Measurements from ENCODE around the gene SLC16A8.

Gene SLC16A8

DNA sequence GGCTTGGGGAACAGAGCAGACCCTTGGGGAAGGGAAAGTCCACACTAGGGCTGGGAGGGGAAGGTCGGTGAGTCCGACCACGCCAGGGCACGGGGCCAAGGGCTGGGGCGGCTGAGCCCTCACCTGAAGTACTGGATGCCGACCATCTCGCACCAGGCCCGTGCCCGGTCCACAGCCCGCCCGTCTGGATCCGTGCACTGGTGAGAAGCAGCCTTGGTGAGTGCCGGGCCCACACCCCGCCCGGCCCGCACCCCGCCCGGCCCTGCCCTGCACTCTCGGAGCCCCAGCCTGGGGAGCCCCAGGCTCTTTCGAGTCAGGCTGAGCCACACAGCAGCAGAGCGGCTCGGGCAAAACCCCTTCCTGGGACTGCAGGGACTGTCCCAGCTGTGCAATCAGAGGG is 28.4 kb upstream of the SLC16A8 start:
- DNase-seq (ENCODE audit: low read depth), result no peak

- DNase-seq (ENCODE audit: low read depth), result no peak
Observed at GRCh38 chr22:38111925-38112355, 28.0 kb upstream of the SLC16A8 start.

DNA sequence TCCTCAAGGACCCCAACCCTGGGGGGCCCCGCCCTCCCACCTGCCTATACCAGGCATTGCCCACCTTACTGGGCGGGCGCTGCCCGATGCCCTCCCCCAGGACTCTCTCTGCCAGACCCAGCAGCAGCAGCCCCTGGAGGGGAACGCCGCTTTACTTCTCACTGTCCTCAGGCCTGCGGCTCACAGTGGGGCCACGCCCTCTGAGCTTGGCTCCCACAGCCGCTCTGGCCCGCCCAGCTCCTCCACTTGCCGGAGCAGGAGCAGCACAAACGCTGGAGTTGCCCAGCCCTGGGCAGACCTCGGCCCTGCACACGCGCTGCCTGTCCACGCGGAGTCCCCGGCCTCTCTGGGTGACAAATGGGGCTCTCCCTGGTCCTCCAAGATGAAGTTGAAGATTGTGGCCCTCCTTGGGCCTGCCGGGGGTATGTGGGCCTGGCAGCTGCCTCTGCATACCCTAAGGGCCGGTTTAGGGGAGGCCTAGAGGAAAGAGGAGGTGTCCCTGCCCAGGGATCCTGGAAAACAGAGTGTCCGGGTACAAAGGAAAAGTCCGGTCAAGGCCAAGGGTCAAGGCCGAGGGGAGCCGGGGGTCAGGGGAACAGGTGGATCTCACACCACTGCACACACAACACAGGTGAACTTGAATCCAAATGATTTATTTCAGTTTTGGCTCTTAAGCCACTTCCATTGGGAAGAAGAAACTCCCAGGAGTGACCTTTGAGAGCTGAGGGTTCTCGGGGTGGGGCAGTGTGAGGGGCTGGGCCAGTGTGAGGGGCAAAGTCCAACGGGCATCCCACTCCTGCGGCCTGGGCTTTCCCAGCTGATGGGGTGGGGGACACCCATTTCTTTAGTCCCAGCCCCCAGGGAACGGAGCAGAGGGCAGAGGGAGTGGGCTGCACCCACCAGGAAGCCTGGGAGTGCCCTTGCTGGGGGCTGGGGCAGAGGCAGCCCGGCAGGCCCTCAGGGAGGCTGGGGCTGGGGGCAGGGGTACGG is 27.2 kb upstream of the SLC16A8 start:
- no peak for DNase-seq (ENCODE audit: low read depth)

GRCh38 chr22:38110008-38110862 is 26.3 kb upstream of the SLC16A8 start, which contains the start of gene BAIAP2L2:
TSS of gene BAIAP2L2 (minus strand) at chr22:38110684. CDS start at chr22:38110525, 159 bp downstream.
- DNase-seq (ENCODE audit: low read depth), result no peak

- no peak for DNase-seq (ENCODE audit: low read depth)
Observed at GRCh38 chr22:38109371-38110001, 25.5 kb upstream of the SLC16A8 start.

DNA sequence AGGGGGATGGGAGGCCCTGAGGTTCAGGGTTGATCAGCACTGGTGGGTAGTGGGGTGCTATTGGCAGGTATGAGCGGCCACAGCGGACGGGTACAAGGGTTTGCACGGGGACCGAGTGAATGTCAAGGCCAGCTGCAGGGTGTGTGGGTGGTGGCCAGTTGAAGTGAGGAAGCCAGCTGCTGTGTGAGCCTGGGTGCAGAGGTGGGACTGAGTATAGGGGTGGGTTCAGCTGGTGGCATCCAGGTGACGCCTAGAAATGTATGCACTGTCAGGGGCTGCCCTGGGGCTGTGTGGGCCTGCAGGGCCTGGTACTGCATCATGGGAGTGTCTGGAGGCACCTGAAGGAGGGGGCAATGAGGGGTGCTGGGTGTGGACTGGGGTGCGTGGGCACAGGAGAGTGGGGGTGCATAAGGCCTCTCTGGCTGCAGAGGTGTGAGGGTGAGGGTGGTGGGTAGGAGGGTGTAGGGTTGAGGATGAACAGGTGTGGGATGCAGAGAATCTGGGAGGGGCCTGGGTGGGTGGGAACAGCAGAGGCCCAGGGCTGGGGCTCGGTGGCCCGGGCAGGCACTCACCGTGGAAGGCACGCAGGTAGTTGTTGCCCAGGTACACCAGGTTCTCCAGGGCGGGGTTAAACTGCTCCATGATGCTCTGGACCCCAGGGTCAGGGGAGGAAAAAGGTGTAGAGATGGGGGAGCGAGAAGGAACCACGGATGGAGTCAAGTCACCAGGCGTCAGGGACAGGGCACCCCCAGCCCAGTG is 24.8 kb upstream of the SLC16A8 start:
- DNase-seq (ENCODE audit: low read depth), result no peak

DNA sequence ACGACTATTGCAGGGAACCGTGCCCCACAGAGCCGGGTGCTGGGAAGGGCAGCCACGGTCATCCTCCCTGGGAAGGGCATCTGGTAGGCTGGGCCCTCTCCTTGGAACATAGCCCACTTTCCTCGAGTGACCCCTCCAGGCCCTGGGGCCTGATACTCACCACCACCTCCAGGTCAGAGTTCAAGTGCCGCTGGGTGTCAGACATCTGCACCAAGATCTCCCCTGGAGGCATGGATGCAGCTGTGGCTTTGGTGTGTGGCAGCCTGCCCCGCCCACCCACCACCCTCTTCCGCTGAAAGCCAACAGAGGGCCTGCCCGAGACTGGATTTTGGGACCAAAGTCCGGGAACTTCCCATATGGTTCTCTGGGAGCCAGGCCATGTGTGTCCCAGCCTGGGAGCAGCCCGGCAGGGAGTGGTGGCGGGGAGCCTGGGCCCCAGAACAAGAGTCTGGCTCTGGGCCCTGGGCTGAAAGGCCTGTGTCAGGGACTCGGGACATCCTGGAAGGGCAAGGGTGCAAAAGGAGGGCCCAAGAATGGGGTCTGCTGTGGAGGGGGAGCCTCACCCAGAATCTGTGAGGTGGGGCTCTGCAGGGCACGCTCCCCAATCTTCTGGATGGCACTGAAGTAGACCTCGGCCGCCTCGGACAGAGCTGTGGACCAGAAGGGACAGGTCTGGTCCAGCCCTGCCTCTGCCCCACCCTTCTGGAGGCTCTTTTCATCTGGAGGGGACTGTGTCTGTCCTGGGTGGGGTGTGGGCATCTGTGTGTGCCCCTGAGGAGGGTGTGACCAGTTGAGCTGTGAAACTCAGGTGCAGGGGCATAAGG is 23.9 kb upstream of the SLC16A8 start:
- no peak for DNase-seq (ENCODE audit: low read depth)

GRCh38 chr22:38106814-38107578 is 23.0 kb upstream of the SLC16A8 start:
- no peak for DNase-seq (ENCODE audit: low read depth)

GRCh38 chr22:38104084-38104483 is 20.1 kb upstream of the SLC16A8 start:
- no peak for DNase-seq (ENCODE audit: low read depth)

DNA sequence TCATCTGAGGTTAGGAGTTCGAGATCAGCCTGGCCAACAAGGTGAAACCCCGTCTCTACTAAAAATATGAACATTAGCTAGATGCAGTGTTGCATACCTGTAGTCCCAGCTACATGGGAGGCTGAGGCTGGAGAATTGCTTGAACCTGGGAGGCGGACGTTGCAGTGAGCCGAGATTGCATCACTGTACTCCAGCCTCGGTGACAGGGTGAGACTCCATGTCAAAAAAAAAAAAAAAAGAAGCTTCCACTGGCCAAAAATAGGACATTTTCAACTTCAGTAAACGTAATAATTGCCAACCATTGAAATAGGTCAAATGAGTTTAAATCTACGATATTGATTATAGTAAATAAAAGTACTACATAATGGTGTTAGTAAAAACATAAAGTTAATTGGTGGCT is 19.7 kb upstream of the SLC16A8 start:
- no peak for DNase-seq (ENCODE audit: low read depth)

DNA sequence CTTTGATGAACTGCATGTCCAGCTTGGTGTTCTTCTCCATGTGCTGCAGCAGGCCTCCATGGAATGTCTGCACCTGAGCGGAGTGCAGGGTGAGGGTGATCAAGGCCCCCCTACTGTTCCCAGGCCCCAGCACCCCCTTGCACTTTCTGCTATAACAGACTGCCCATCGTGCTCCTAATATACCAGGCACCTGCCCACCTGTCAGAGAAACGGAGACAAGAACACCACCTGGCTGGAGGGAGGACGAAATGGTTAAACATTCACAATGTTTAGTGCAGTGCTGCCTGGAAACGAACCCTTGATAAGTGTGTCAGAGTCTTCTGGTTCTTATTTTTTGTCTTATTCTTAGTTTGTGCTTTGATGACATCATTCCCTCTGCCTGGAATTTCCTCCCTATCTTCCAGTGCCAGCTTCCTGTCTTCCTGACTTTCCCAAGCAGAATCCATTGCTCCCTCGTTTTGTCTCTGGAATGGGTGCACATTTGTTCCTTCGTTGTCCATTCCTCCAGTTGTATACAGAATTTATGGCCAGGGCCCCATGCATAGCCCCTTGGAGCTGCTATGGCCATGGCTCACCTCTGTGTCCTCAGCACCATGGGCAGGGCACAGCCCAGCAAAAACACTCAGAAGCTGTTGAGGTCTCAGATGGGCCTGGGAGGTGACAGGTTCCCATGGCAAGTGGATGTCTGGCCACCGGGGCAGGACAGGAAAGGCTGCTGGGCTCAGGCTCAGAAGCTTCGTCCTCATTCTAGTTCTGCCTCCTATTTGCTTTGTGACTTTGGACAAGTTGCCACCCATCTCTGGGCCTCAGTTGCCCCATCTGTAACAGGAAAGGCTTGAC is 14.6 kb upstream of the SLC16A8 start:
- DNase-seq (ENCODE audit: low read depth), result no peak

DNA sequence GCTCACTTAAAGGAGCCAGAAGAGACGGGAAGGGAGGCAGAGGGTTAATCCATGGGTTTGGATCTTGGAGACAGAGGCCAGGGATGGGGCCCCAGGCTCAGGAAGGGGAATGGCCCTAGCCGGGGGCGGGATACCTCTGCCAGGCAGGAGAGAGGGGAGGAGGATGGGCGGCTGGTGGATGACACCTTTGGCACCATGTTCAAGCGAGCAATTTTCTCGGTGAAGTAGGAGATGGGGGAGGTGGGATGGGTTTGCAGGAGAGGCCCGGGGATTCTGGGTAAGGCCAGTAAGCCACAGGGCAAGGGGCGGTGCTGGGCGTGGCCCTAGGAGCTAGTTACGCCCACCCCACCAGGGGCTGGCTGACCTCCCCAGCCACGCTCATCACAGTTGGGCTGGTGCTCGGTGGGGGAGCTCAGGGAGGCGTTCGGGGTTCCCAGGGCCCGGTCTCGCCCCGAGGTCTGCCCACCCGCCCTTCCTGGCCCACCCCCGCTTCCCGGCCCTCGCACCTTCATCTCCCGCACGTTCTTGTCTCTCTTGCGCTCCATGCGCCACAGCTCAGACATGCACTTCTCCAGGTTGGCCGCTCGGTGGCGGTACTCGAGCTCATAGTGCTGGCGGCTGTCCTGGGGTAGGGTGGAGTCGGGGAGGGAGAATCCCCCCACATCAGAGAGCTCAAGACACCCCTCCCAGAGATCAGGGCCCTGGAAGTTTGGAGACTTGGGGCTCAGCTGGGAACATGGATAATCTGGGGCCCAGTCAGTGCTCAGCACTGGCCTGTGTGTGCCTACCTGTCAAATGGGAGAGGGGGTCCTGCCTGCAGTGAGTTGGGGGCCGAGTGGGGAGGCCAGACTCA is 13.8 kb upstream of the SLC16A8 start:
- no peak for DNase-seq (ENCODE audit: low read depth)

DNA sequence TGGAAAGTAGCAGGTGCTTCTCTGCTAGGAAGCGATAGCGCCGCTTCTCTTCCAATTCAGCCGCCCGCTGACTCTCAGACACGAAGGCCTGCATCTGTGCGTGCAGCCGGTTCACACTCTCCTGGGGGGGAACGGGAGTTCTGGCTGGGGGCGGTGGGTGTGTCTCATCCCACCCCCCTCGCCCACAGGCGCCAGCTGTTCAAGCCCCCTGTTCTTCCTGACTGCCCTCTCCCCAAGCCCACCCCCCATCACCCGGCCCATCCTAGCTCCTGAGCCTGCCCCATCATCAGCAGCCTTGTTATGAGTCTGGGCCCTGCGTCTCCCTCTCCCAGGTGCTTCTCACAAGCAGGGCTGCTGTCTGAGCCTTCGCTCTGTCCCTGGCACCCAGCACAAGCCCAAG is 13.1 kb upstream of the SLC16A8 start:
- no peak for DNase-seq (ENCODE audit: low read depth)

DNA sequence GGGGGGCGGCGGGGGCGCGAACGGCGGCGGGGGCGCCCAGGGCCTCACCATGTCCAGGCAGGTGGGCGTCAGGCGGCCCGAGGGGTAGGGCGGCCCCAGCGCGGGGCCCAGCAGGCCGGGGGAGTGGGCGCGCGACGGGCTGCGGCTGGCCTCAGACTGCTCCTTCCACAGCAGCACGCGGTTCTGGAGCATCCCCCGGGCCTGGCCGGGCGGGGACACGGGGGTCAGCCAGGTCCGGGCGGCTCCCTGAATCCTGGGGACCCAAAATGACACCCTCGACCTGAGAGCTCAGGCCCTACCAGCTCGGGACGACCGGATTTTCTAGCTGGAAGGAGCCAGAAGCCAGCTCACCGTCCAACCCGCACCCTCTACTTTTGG is 5.5 kb upstream of the SLC16A8 start:
- DNase-seq (ENCODE audit: low read depth), result no peak

DNA sequence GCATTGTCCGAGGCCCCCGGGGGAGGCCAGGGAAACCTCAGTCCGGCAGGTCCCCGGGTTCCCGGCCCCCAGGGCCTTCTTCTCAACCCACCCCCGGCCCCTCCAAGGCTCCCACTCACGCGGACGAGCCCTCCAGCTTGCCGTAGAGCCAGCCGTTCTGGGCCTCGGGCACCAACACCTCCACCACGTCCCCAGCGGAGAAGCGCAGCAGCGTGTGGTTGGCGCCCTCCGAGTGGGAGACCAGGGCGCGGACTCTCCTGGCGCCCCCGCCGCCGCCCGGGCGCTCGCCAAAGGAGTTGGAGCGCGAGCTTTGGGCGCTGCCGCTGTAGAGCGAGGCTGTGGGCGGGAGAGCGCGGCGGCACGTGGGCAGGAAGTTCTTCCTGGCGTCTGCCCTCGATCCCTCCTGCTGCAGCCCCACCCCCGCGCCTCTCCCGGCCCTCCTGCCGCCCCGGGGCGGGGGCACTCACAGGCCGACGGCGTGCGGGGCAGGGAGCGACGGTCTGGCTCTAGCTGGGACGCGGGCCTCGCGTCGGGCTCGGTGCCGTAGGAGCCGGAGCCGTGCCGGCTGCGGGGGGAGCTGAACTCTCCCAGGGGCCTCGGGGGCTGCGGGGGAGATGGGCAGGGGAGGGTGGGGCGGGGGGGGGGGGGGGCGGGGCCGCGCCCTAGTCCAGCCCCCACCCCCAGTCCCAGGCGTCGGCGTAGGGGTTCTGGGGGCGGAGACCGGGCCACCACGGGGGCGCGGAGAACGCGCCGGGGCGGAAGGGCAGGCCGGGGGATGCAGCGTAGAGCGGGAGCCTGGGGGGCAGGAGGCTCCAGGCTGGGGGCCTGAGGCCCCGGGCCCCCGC is 4.9 kb upstream of the SLC16A8 start:
- DNase-seq (ENCODE audit: low read depth), result no peak

DNA sequence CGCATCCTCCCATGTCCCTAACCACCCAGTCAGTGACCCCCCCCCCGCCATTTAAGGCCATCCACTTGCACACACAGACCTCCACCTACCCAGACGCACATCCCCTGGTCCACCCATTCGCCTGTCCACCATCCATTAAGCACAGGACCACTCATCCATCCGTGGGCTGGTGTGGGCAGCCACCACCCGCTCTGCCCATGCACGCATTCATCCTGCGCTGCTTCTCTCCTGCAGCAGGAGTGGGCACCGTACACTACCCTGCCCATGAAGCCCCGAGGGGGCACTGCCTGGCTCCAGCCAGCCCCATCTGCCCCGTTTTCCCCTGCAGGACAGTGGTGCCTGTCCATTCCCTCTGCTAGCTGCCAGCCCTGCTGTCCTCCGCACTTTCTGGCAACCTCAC is 3.9 kb upstream of the SLC16A8 start:
- DNase-seq (ENCODE audit: low read depth), result no peak

DNA sequence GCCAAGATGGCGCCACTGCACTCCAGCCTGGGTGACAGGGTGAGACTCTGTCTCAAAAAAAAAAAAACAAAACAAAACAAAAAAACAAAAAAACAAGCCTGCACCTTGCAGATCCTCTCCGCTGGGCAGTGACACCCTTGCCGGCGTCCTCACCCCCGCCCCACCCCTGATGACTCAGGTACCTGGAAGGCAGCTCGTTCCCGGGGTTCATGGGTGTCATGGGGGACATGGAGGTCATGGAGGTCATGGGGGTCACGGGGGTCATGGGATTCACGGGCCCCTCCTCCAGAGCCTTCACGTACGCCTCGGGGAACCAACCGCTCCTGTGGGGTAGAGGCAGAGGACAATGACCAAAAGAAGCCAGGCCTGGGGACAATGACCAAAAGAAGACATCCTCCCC is 3.0 kb upstream of the SLC16A8 start:
- no peak for DNase-seq (ENCODE audit: low read depth)

Measured in stimulated activated CD8-positive, alpha-beta memory T cell treated with anti-CD3 and anti-CD28 coated beads, Interleukin-15, amount 100 ng/mL, for 24 hours (primary cell).